ENCODE results near the gene SELENOH. TPM values are rescaled to one million over a fixed set of nuclear protein-coding genes. Genes with fewer than 3 reads are reported as not detected.

Gene SELENOH
- total and polyA plus RNA-seq, 2 experiments from 2014 or later, result 135 to 205 TPM

DNA sequence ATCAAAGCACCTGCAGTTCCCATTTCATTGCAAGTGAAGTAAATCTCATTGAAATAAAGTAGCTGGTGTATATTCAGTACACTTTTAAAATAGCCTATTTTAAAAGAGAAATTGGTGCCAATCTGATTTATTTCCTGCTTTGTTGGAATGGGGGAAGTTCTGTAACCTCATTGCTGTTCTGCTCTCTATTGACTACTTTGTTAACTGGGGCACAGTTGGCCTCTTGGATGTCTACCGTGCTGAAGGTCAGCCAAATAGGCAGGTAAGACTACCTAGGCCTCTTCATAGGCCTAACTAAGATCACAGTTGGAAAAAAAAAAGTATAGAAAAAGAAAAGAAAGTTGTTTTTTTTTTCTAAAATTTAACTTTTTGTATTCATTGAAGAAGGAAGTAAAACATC lies 29.5 kb downstream of the SELENOH start:
- Histone ChIP-seq H3K27ac (peak overlapping the region; percentile 11), H3K9me3 (ENCODE audit: low read depth) (no peaks in the 10 kb centered on the region), H3K36me3 (replicated peaks; ENCODE audit: insufficient read depth, low read depth) (no peaks in the 10 kb centered on the region), H3K79me2 (peaks cover 98% of the 10 kb centered on the region), H2AFZ (no peak overlapping the region), H4K20me1 (ENCODE audit: insufficient read depth, poor library complexity, severe bottlenecking) (peaks cover 95% of the 10 kb centered on the region), H3K4me1 (ENCODE audit: insufficient read depth) (peaks cover 19% of the 10 kb centered on the region), H3K4me3 (no peak overlapping the region), H3K27me3 (no peaks in the 10 kb centered on the region), H3K4me2 (no peak overlapping the region), H3K9me2 (replicated peaks; ENCODE audit: insufficient read depth) (no peaks in the 10 kb centered on the region)
- no peak for DNase-seq (ENCODE audit: low spot score)
- TF ChIP-seq EZH2phosphoT487 (IDR thresholded peaks at IDR 0.05; ENCODE audit: low read depth, severe bottlenecking, unreplicated experiment) (no peak), EZH2 (IDR thresholded peaks at IDR 0.05; ENCODE audit: borderline replicate concordance) (no peak), CTCF (IDR thresholded peaks at IDR 0.05; ENCODE audit: poor library complexity) (no peak)
- WGBS (ENCODE audit: low lambda C conversion rate, missing lambda C conversion rate), result 67% methylated on average over 1 of the region's 1 CpG

- H2AFZ ChIP-seq, result no peak overlapping the region
- H3K4me3 ChIP-seq, result no peak overlapping the region
- no peak overlapping the region for H3K4me2 ChIP-seq
- H4K20me1 ChIP-seq (ENCODE audit: insufficient read depth, poor library complexity, severe bottlenecking), result peaks cover 95% of the 10 kb centered on the region
- DNase-seq (ENCODE audit: low spot score), result no peak
- no peak for TF ChIP-seq CTCF (IDR thresholded peaks at IDR 0.05; ENCODE audit: poor library complexity)
- TF ChIP-seq EZH2phosphoT487 (IDR thresholded peaks at IDR 0.05; ENCODE audit: low read depth, severe bottlenecking, unreplicated experiment), result no peak
- no peak for TF ChIP-seq EZH2 (IDR thresholded peaks at IDR 0.05; ENCODE audit: borderline replicate concordance)
- peaks cover 98% of the 10 kb centered on the region for H3K79me2 ChIP-seq
- H3K27me3 ChIP-seq, result no peaks in the 10 kb centered on the region
- H3K36me3 ChIP-seq (replicated peaks; ENCODE audit: insufficient read depth, low read depth), result no peaks in the 10 kb centered on the region
- no peak overlapping the region for H3K27ac ChIP-seq
- no peaks in the 10 kb centered on the region for H3K9me3 ChIP-seq (ENCODE audit: low read depth)
- no peaks in the 10 kb centered on the region for H3K9me2 ChIP-seq (replicated peaks; ENCODE audit: insufficient read depth)
- 98% methylated on average over 3 of the region's 3 CpGs for WGBS (ENCODE audit: low lambda C conversion rate, missing lambda C conversion rate)
- peaks cover 20% of the 10 kb centered on the region for H3K4me1 ChIP-seq (ENCODE audit: insufficient read depth)
Observed at GRCh38 chr11:57771365-57771764, 30.1 kb downstream of the SELENOH start.

- no peak for DNase-seq (ENCODE audit: low spot score)
- Histone ChIP-seq H2AFZ (no peak overlapping the region), H3K4me3 (no peak overlapping the region), H3K9me3 (ENCODE audit: low read depth) (no peaks in the 10 kb centered on the region), H3K27ac (peak overlapping the region; percentile 30), H3K4me1 (ENCODE audit: insufficient read depth) (peaks cover 32% of the 10 kb centered on the region), H3K36me3 (replicated peaks; ENCODE audit: insufficient read depth, low read depth) (no peaks in the 10 kb centered on the region), H3K9me2 (replicated peaks; ENCODE audit: insufficient read depth) (no peaks in the 10 kb centered on the region), H3K79me2 (peaks cover 98% of the 10 kb centered on the region), H3K4me2 (no peak overlapping the region), H3K27me3 (no peaks in the 10 kb centered on the region), H4K20me1 (ENCODE audit: insufficient read depth, poor library complexity, severe bottlenecking) (peaks cover 95% of the 10 kb centered on the region)
- WGBS (ENCODE audit: low lambda C conversion rate, missing lambda C conversion rate), result 81% methylated on average over 4 of the region's 4 CpGs
- no peak for TF ChIP-seq CTCF (IDR thresholded peaks at IDR 0.05; ENCODE audit: poor library complexity)
- TF ChIP-seq EZH2phosphoT487 (IDR thresholded peaks at IDR 0.05; ENCODE audit: low read depth, severe bottlenecking, unreplicated experiment), result no peak
- TF ChIP-seq EZH2 (IDR thresholded peaks at IDR 0.05; ENCODE audit: borderline replicate concordance), result no peak
Observed at GRCh38 chr11:57772562-57772961, 31.3 kb downstream of the SELENOH start.

Data from hepatocyte (in vitro differentiated cells).